WTC11 (cell line): ENCODE results near the gene PKN3.

Experiments
- E2F4 ChIP-seq: sonication (generic); formaldehyde crosslinking; IDR thresholded peaks from 2 replicates; pipeline ENCODE4 v1.8.1; 2022; ENCODE audit warnings: low read depth, mild to moderate bottlenecking, moderate library complexity, missing genetic modification reagents, borderline replicate concordance
- NR2C2 ChIP-seq: sonication (generic); formaldehyde crosslinking; IDR thresholded peaks from 2 replicates; pipeline ENCODE4 v1.8.0; 2022; ENCODE audit warnings: mild to moderate bottlenecking, missing genetic modification reagents

- TF ChIP-seq E2F4 (no peak), NR2C2 (CRISPR knock-in tag) (no peak)
Observed at GRCh38 chr9:128747241-128747640, 44.9 kb downstream of the PKN3 start.
